ENCODE results near the gene CST7. TPM values are rescaled to one million over a fixed set of nuclear protein-coding genes. Genes with fewer than 3 reads are reported as not detected.
"Not testable (repeated sequence)": the region's sequence is repeated elsewhere in the genome, so short reads cannot be mapped to it uniquely, and the experiment has no call there.

The CST7 gene
- total RNA-seq, 1 donor from 2014 or later, result 115 TPM

DNA sequence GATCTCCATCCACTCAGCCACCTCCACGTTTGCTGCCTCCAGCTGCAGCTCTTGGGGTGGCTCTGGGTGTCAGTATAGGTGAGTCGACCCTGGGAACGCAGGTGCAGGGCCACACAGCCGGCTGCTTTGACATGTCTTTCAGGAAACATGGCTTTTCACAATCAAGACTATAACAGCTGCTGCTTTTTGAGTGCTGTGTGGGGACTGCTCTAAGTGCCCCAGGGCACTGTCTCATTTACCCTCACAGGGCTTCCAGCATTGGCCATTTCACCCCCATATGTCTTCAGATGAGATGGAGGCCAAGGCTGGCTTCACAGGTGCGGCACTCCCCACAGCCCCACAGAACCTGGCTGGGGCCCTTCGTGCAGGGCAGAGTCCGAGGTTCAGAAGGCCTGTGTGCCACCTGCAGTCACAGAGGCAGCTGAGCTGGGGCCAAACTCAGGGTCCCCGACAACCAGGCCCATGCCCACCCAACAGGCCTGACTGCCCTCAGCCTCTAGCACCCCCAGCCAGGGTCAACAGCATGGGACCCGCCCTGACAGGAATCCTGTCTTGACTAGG, 14.9 kb upstream of the CST7 start:
- intact Hi-C loops (cut with micrococcal nuclease), result no loop called here

DNA sequence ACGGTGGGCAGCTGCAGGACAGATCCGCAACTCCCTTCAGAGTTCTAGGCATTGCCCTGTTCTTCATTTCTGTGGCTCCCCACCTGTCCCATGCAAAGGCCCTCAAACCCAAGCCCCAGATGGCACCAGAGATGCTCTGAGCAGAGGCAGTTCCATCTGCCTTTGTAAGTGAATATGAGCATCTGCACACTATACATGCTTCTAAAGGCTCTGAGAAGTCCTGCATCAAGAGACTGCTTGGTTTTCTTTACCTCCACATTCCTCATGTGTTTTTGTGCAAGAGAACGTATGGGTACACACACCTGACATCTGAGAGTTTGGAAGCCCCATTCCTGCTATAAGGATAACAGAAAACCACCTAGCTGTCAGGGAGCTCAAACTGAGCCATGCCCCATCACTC, 14.4 kb upstream of the CST7 start:
- H3K36me3 Mint-ChIP-seq (ENCODE audit: low read depth), result peaks cover 6% of the 10 kb centered on the region
- peaks cover 4% of the 10 kb centered on the region for H3K9me3 Mint-ChIP-seq
- intact Hi-C loops (cut with micrococcal nuclease), result no loop called here
- no peak overlapping the region for H3K4me3 Mint-ChIP-seq (ENCODE audit: low read depth)
- H3K27me3 Mint-ChIP-seq (ENCODE audit: low read depth), result no peaks in the 10 kb centered on the region
- DNase-seq (ENCODE audit: low spot score), result no peak
- H3K27ac Mint-ChIP-seq, result no peak overlapping the region
- peaks cover 36% of the 10 kb centered on the region for H3K4me1 Mint-ChIP-seq (ENCODE audit: low read depth)

More for the DNA sequence above, 14.9 kb upstream of the CST7 start:
- Mint-ChIP-seq H3K36me3 (ENCODE audit: low read depth) (peaks cover 6% of the 10 kb centered on the region), H3K4me1 (ENCODE audit: low read depth) (peaks cover 37% of the 10 kb centered on the region), H3K27ac (no peak overlapping the region), H3K9me3 (peaks cover 4% of the 10 kb centered on the region), H3K4me3 (ENCODE audit: low read depth) (no peak overlapping the region), H3K27me3 (ENCODE audit: low read depth) (no peaks in the 10 kb centered on the region)
- DNase-seq (ENCODE audit: low spot score), result no peak

- H3K4me3 Mint-ChIP-seq (ENCODE audit: low read depth), result no peak overlapping the region
- peak; percentile 1 for DNase-seq (ENCODE audit: low spot score)
- H3K36me3 Mint-ChIP-seq (ENCODE audit: low read depth), result peaks cover 6% of the 10 kb centered on the region
- intact Hi-C loops (cut with micrococcal nuclease), result no loop called here
- peaks cover 32% of the 10 kb centered on the region for H3K4me1 Mint-ChIP-seq (ENCODE audit: low read depth)
- peaks cover 4% of the 10 kb centered on the region for H3K9me3 Mint-ChIP-seq
- H3K27me3 Mint-ChIP-seq (ENCODE audit: low read depth), result no peaks in the 10 kb centered on the region
- H3K27ac Mint-ChIP-seq, result no peak overlapping the region
These were observed 13.9 kb upstream of the CST7 start for GRCh38 chr20:24935140-24935539.

DNA sequence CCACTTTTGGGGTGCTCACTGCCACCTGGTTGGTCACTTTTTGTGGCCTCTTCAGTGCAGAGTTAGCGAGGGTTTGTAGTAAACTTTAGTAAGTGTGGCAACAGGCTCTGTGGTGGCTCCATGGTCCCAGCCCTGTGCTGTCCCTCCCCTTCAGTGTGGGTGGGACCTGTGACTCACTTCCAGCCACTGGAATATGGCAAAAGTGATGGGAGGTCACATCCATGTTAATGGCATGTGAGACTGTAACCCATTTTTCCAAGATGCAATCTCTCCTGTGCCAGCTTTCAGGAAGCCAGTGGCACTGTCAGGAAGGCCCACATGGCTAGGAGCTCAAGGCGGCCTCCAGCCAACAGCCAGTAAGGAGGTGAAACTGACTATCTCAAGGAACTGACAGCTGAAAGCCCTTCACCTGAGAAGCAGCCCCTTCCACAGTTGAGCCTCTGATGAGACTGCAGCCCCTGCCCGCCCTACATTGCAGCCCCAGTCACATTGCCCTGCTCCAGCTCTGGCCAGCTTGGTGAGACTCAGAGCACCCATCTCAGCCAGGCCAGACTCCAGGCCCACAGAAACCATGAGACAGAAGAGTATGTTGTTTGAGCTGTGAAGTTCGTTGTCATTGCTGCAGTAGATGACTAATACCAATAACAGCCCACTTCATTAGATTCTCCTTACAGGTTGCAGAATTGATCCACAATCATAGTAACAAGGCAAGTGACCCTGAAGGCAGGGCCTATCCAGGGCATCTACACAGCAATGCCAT, 13.1 kb upstream of the CST7 start:
- peaks cover 24% of the 10 kb centered on the region for H3K4me1 Mint-ChIP-seq (ENCODE audit: low read depth)

GRCh38 chr20:24936526-24937407, 12.3 kb upstream of the CST7 start:
- intact Hi-C loops (cut with micrococcal nuclease), result no loop called here
- DNase-seq (ENCODE audit: low spot score), result peak; percentile 6
- Mint-ChIP-seq H3K36me3 (ENCODE audit: low read depth) (peaks cover 6% of the 10 kb centered on the region), H3K4me3 (ENCODE audit: low read depth) (no peak overlapping the region), H3K27me3 (ENCODE audit: low read depth) (no peaks in the 10 kb centered on the region), H3K27ac (no peak overlapping the region), H3K9me3 (peaks cover 15% of the 10 kb centered on the region), H3K4me1 (ENCODE audit: low read depth) (peaks cover 17% of the 10 kb centered on the region)

More for the DNA sequence above, 13.1 kb upstream of the CST7 start:
- intact Hi-C loops (cut with micrococcal nuclease), result no loop called here
- peak; percentile 3 for DNase-seq (ENCODE audit: low spot score)
- Mint-ChIP-seq H3K9me3 (peaks cover 11% of the 10 kb centered on the region), H3K4me3 (ENCODE audit: low read depth) (no peak overlapping the region), H3K36me3 (ENCODE audit: low read depth) (peaks cover 6% of the 10 kb centered on the region), H3K27ac (no peak overlapping the region), H3K27me3 (ENCODE audit: low read depth) (no peaks in the 10 kb centered on the region)

DNA sequence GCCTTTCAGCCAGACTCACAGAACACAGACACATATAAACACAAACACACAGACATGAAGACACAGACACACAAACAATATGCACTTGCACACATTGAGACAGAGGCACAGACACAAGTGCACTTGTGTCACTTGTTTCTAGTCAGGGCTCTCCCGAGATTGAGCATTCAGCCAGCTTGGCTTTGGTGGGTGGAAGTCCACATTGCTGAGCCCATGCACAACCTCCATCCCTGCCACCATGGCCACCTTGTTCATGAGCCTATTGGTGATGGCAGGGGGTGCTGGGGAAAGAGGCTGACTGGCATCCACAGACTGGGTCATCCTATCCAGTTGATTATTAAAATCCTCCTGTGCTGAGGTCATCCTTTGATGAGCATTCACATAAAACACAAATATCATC, 11.5 kb upstream of the CST7 start:
- Mint-ChIP-seq H3K36me3 (ENCODE audit: low read depth) (peaks cover 4% of the 10 kb centered on the region), H3K4me1 (ENCODE audit: low read depth) (peaks cover 9% of the 10 kb centered on the region), H3K27me3 (ENCODE audit: low read depth) (no peaks in the 10 kb centered on the region), H3K27ac (no peak overlapping the region), H3K9me3 (peaks cover 23% of the 10 kb centered on the region), H3K4me3 (ENCODE audit: low read depth) (no peak overlapping the region)
- intact Hi-C loops (cut with micrococcal nuclease), result no loop called here
- DNase-seq (ENCODE audit: low spot score), result peak; percentile 4

- H3K36me3 Mint-ChIP-seq (ENCODE audit: low read depth), result peaks cover 4% of the 10 kb centered on the region
- H3K4me3 Mint-ChIP-seq (ENCODE audit: low read depth), result no peak overlapping the region
- intact Hi-C loops (cut with micrococcal nuclease), result no loop called here
- peaks cover 23% of the 10 kb centered on the region for H3K9me3 Mint-ChIP-seq
- no peak overlapping the region for H3K27ac Mint-ChIP-seq
- no peaks in the 10 kb centered on the region for H3K27me3 Mint-ChIP-seq (ENCODE audit: low read depth)
- peaks cover 3% of the 10 kb centered on the region for H3K4me1 Mint-ChIP-seq (ENCODE audit: low read depth)
- DNase-seq (ENCODE audit: low spot score), result no peak
These were observed 10.6 kb upstream of the CST7 start for GRCh38 chr20:24938498-24938897.

DNA sequence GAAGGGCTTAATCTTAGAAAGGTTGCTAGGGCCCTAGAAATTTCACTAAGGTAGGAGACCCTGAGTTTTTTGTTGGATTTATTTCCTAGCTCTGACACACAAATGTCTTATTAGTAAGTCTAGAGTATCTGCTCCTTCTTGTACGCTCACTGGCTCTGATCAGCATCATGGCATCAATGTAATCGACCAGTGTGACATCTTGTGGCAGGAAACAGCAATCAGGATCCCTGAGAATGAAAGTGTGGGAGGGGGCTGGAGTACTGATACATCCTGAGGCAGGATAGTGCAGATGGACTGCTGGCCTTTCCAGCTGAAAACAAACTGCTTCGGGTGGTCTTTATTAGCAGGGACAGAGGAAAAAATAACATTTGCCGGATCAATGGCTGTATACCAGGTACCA, 10.0 kb upstream of the CST7 start:
- Mint-ChIP-seq H3K27me3 (ENCODE audit: low read depth) (no peaks in the 10 kb centered on the region), H3K27ac (no peak overlapping the region), H3K9me3 (peaks cover 25% of the 10 kb centered on the region), H3K4me1 (ENCODE audit: low read depth) (peaks cover 5% of the 10 kb centered on the region), H3K4me3 (ENCODE audit: low read depth) (no peak overlapping the region), H3K36me3 (ENCODE audit: low read depth) (peaks cover 6% of the 10 kb centered on the region)
- DNase-seq (ENCODE audit: low spot score), result no peak
- intact Hi-C loops (cut with micrococcal nuclease), result no loop called here

DNA sequence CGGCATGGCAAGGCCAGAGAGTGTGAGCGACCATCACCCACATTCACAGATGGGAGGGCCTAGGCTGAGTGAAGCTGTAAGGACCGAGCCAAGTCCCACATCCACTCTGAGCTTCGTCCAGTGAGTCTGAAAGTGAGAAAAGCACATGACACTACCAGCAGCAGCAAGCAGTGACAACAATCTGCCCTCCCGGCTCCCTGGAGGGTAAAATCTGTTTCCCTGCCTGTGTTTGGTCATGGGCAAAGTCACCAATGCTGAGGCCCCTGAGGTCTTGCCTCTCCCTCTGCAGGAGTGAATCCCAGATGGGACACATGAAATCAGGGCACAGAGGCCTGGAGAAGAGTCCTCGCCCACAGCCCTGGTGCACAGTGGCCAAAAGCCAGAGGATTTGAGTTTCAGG, 6.4 kb upstream of the CST7 start:
- Mint-ChIP-seq H3K4me1 (ENCODE audit: low read depth) (peaks cover 18% of the 10 kb centered on the region), H3K36me3 (ENCODE audit: low read depth) (peaks cover 34% of the 10 kb centered on the region), H3K27me3 (ENCODE audit: low read depth) (no peaks in the 10 kb centered on the region), H3K9me3 (peaks cover 56% of the 10 kb centered on the region), H3K4me3 (ENCODE audit: low read depth) (no peak overlapping the region), H3K27ac (no peak overlapping the region)
- peak; percentile 6 for DNase-seq (ENCODE audit: low spot score)
- intact Hi-C loops (cut with micrococcal nuclease), result no loop called here

- no peak overlapping the region for H3K27ac Mint-ChIP-seq
- H3K27me3 Mint-ChIP-seq (ENCODE audit: low read depth), result no peaks in the 10 kb centered on the region
- no peak overlapping the region for H3K4me3 Mint-ChIP-seq (ENCODE audit: low read depth)
- peaks cover 61% of the 10 kb centered on the region for H3K9me3 Mint-ChIP-seq
- peak; percentile 4 for DNase-seq (ENCODE audit: low spot score)
- H3K4me1 Mint-ChIP-seq (ENCODE audit: low read depth), result peaks cover 23% of the 10 kb centered on the region
- intact Hi-C loops (cut with micrococcal nuclease), result no loop called here
- H3K36me3 Mint-ChIP-seq (ENCODE audit: low read depth), result peaks cover 39% of the 10 kb centered on the region
These were observed 5.9 kb upstream of the CST7 start for GRCh38 chr20:24943196-24943595.

DNA sequence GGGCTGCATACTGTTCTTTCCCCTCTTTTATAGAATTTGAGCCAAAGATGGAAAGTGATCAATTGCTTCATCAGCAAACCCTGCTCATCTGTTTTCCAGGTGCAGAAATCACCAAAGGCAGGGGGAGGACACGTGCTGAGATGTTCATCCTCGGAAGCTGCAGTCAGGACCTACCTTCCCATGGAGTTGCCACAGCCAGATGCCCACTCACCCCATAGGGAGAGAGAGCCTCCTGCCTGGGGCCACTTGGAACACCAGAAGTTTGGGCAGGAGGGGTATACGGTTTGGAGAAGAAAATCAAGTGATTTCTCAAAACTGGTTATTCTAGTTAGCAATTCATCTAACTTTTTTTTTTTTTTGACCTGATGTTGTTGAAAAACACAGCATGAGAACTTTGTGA, 5.3 kb upstream of the CST7 start:
- peaks cover 61% of the 10 kb centered on the region for H3K9me3 Mint-ChIP-seq
- intact Hi-C loops (cut with micrococcal nuclease), result no loop called here
- no peaks in the 10 kb centered on the region for H3K27me3 Mint-ChIP-seq (ENCODE audit: low read depth)
- H3K36me3 Mint-ChIP-seq (ENCODE audit: low read depth), result peaks cover 44% of the 10 kb centered on the region
- H3K27ac Mint-ChIP-seq, result no peak overlapping the region
- no peak for DNase-seq (ENCODE audit: low spot score)
- H3K4me3 Mint-ChIP-seq (ENCODE audit: low read depth), result no peak overlapping the region
- peaks cover 29% of the 10 kb centered on the region for H3K4me1 Mint-ChIP-seq (ENCODE audit: low read depth)

GRCh38 chr20:24946376-24946775, 2.7 kb upstream of the CST7 start:
- intact Hi-C loops (cut with micrococcal nuclease), result loop anchor here (5.0 kb wide), 3 partner anchors 111 to 446 kb away; partner anchors contain the start of genes ABHD12 and ACSS1
- H3K36me3 Mint-ChIP-seq (ENCODE audit: low read depth), result peaks cover 60% of the 10 kb centered on the region
- peaks cover 37% of the 10 kb centered on the region for H3K4me1 Mint-ChIP-seq (ENCODE audit: low read depth)
- not testable (repeated sequence) for H3K27me3 Mint-ChIP-seq (ENCODE audit: low read depth); H3K4me3 Mint-ChIP-seq (ENCODE audit: low read depth); H3K27ac Mint-ChIP-seq; DNase-seq (ENCODE audit: low spot score)
- peaks cover 54% of the 10 kb centered on the region for H3K9me3 Mint-ChIP-seq

Measured in activated T-helper 2 cell treated with anti-CD3 and anti-CD28 coated beads, Interferon-gamma antibody, Interleukin-2, Interleukin-4, amounts not matched to agents 10 μg/mL and 5 μg/mL and 100 μg/mL, durations not matched to agents 14 hours and 24 hours and 36 hours (primary cell).